SK-N-MC (cell line): ENCODE results near the gene MSMB.
A peak's percentile ranks its signal among the peaks of the same experiment; 100 is the strongest.

ENCODE experiments used
- DNase-seq: peaks from one replicate; pipeline ENCODE4 v3.0.0-alpha.2; 2011; ENCODE audit warnings: low read depth, low spot score
- H3K27ac ChIP-seq: fragments of 200-600 bp; sonication (generic); 2 replicates; pipeline ENCODE4 v1.5.1; 2016; ENCODE audit warnings: mixed run types
- H3K36me3 ChIP-seq: fragments of 200-600 bp; sonication (generic); 2 replicates; pipeline ENCODE4 v1.6.1; 2017; ENCODE audit warnings: antibody characterized with exemption, low read length, mixed read lengths; ENCODE audit not compliant: insufficient read depth
- H3K4me3 ChIP-seq: fragments of 200-600 bp; sonication (generic); 2 replicates; pipeline ENCODE4 v1.5.1; 2016
- H3K9ac ChIP-seq: fragments of 200-600 bp; sonication (generic); 2 replicates; pipeline ENCODE4 v1.8.0; 2017; ENCODE audit warnings: mixed run types, mixed read lengths; ENCODE audit not compliant: insufficient read length
- H3K9me3 ChIP-seq: fragments of 200-600 bp; sonication (generic); 2 replicates; pipeline ENCODE4 v1.6.1; 2017; ENCODE audit warnings: low read depth, mild to moderate bottlenecking, antibody characterized with exemption, low read length, moderate library complexity, mixed read lengths
- EZH2 ChIP-seq: fragments of 200-600 bp; sonication (generic); IDR thresholded peaks from one replicate; pipeline ENCODE4 v1.6.1; 2017; ENCODE audit warnings: antibody characterized with exemption
- FOXP2 ChIP-seq: optimal IDR thresholded peaks from 2 replicates; pipeline ENCODE3; 2011; ENCODE audit warnings: mild to moderate bottlenecking, moderate library complexity; ENCODE audit not compliant: insufficient read depth; ENCODE audit errors: extremely low read length, control extremely low read depth
- POLR2AphosphoS5 ChIP-seq: IDR thresholded peaks from 2 replicates; pipeline ENCODE4 v1.6.1; 2012; ENCODE audit warnings: mild to moderate bottlenecking, low read depth, low read length, borderline replicate concordance

The MSMB gene

DNA sequence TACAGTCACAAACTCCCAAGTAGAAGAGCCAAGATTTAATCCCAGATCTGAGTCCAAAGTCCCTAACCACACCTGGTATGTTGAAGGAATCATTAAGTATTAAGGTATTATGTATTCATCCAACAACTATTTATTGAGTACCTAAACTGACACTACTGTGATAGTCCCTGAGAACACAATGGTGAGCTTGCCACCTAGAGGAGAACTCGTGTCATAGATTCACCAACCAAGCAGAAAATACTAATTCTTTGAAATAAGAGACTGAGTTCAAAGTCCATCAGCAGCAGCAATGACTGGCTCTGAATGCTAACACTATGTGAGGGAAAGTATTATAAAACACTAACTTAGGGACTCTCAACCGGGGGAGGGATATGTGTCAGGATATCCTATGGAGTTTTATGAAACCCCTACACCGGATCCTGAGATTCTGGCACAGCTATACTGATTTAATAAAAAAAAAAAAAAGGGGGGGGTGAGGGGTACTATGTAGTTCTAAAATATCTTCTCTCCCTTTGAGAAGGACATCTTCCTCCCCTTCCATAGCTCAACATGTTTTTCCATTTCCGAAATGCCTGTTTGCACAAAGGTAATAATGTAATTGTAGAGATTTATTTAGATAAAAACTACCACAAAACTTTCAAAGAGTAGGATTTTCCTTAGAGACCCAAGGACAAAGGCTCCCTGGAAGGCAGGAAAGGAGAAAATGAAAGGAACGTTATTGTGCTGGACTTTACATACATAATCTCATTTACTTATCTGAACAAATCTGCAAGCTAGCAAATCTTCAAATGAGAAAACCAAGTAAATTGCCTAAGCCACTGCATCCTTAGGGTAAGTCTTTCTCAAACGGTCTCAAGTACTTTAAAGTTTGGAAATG lies 17.2 kb downstream of the MSMB start:
- peak; percentile 50 for DNase-seq
- Histone ChIP-seq H3K9ac (peak overlapping the region; percentile 89), H3K36me3 (no peaks in the 10 kb centered on the region), H3K9me3 (no peaks in the 10 kb centered on the region), H3K4me3 (peak overlapping the region; percentile 81), H3K27ac (peak overlapping the region; percentile 54; the same call in 1 of the 2 replicates)
- TF ChIP-seq POLR2AphosphoS5 (no peak), EZH2 (no peak), FOXP2 (no peak)

DNA sequence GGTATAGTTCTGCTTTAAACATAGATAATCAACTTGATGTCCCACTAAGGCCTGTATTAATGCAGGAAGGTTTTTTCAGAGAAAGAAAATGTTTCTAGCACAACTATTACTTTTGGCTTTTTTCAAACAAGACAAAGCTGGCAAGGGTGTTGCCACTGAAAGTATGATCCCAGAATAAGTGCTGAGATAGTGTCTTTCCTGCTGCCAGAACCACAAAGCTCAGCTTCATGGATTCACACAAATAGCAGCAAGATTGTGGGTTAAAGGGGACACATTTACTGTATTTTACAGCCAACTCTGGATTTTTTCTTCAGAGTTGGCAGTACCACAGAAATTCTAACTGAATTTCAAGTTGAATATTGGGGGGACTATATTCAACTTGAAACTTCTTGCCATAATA lies 20.0 kb downstream of the MSMB start:
- Histone ChIP-seq H3K36me3 (no peaks in the 10 kb centered on the region), H3K9ac (no peak overlapping the region), H3K4me3 (no peak overlapping the region), H3K27ac (no peak overlapping the region), H3K9me3 (no peaks in the 10 kb centered on the region)
- TF ChIP-seq EZH2, result no peak
- no peak for TF ChIP-seq FOXP2
- TF ChIP-seq POLR2AphosphoS5, result no peak
- DNase-seq, result no peak

- TF ChIP-seq POLR2AphosphoS5 (no peak), EZH2 (no peak), FOXP2 (no peak)
- Histone ChIP-seq H3K9me3 (no peaks in the 10 kb centered on the region), H3K36me3 (no peaks in the 10 kb centered on the region), H3K27ac (no peak overlapping the region), H3K4me3 (no peak overlapping the region), H3K9ac (no peak overlapping the region)
- DNase-seq, result no peak
Observed at GRCh38 chr10:46025406-46025805, 20.7 kb downstream of the MSMB start.

DNA sequence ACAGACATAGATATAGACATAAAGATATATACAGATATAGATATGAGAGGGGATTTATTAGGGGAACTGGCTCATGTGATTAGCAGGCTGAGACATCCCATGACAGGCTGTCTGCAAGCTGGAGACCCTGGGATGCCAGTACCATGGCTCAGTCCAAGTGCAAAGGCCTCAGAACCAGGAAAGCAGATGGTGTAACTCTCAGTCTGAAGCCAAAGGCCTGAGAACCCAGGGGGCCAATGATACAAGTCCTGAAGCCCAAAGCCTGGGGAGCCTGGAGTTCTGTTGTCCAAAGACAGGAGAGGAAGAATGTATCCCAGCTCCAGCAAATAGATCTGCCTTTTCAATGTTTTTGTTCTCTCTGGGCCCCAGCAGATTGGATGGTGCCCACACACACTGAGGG lies 21.1 kb downstream of the MSMB start:
- Histone ChIP-seq H3K9ac (no peak overlapping the region), H3K36me3 (no peaks in the 10 kb centered on the region), H3K4me3 (no peak overlapping the region), H3K9me3 (no peaks in the 10 kb centered on the region), H3K27ac (no peak overlapping the region)
- DNase-seq, result no peak
- TF ChIP-seq EZH2, result no peak
- no peak for TF ChIP-seq POLR2AphosphoS5
- TF ChIP-seq FOXP2, result no peak

DNA sequence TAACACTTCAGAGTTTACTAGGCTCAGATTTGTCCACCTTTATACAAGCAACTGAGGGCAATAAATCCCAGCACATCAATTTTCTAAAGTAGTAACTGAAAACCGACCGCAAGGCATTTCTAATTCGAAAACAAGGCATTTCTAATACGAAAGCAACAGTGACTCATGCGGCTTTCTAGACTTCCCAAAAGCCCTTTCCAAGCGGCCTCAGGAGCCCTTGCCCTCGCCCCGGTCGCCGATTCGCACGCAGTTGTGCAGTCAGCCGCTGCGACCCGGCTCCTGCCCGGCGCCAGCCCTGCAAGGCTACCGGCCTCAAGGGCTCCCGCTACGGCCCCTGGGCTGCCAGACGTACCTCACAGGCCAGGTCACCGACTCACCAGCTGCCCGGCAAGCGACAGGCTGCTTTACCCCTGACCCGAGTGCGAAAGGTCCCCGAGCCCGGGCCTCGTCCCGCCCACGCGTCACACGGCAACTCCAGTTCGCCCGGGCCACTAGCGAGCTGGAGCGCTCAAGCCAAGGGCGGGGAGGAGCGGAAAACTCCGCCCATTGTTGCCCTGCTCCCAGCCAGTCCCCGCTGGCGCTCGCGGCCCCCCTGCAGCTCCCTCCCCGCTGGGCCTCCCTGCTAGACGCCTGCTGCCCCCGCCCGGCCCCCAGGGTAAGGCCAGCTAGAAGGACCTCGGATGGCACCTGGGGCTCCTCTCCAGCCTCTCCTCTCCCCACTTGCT lies 22.9 kb downstream of the MSMB start:
- TF ChIP-seq POLR2AphosphoS5, result no peak
- TF ChIP-seq EZH2, result no peak
- TF ChIP-seq FOXP2, result no peak
- Histone ChIP-seq H3K36me3 (no peaks in the 10 kb centered on the region), H3K9me3 (no peaks in the 10 kb centered on the region), H3K4me3 (peak overlapping the region; percentile 77), H3K27ac (no peak overlapping the region), H3K9ac (peak overlapping the region; percentile 47)
- no peak for DNase-seq

DNA sequence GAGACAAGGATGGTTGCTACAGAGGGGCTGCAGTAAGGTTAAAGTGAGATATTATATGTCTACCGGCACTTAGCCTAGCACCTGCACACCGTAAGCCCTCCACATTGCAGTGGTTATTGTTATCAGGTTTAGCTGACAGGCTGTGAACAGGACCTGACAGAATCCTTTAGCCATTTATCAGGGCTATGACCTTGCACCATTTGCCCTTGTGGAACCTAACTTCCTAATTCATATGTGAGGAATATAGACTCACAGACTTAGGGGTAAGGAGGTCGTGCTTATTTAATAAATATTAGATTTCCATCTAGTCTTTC lies 25.8 kb downstream of the MSMB start:
- H3K4me3 ChIP-seq, result no peak overlapping the region
- H3K36me3 ChIP-seq, result no peaks in the 10 kb centered on the region
- TF ChIP-seq POLR2AphosphoS5 (no peak), FOXP2 (no peak), EZH2 (no peak)
- no peak for DNase-seq
- H3K27ac ChIP-seq, result no peak overlapping the region
- H3K9me3 ChIP-seq, result no peaks in the 10 kb centered on the region
- no peak overlapping the region for H3K9ac ChIP-seq

DNA sequence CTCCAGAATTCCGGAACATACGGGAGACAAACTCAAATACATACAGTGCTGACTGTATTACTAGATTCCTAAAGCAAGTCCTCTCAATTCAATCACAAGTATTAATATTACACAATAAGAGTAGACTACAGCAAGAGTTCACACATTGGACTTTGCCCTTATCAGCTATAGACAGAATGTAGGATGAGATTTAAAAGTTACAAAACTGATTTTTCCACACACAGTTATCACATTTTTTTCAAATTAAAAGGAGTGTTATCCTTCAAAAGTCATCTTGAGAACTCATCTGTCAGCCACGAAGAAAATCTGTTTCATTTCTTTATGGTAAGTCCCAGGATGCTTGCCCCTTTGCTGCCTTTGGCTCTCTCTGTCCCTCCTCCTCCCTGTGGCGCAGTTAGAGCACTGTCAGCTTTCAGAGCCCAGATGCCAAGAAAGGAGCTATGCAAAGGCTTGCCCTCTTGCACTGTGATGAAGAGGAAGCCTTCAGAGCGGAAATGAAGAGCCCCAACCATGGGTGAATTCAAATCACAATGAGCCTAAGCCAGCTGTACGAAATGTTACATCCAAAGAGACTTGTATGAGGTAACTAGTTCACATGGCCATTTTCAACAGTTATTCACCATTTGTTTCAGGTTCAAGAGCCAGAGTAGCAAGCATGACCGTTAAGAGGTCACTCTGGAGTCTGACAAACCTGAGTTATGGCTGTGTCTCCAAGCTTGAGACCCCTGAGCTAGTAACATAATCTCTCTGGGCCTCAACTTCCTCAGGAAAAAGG lies 26.3 kb downstream of the MSMB start:
- H3K9ac ChIP-seq, result no peak overlapping the region
- no peak for DNase-seq
- no peak for TF ChIP-seq FOXP2
- TF ChIP-seq EZH2, result no peak
- TF ChIP-seq POLR2AphosphoS5, result no peak
- H3K27ac ChIP-seq, result no peak overlapping the region
- H3K9me3 ChIP-seq, result no peaks in the 10 kb centered on the region
- no peaks in the 10 kb centered on the region for H3K36me3 ChIP-seq
- no peak overlapping the region for H3K4me3 ChIP-seq

DNA sequence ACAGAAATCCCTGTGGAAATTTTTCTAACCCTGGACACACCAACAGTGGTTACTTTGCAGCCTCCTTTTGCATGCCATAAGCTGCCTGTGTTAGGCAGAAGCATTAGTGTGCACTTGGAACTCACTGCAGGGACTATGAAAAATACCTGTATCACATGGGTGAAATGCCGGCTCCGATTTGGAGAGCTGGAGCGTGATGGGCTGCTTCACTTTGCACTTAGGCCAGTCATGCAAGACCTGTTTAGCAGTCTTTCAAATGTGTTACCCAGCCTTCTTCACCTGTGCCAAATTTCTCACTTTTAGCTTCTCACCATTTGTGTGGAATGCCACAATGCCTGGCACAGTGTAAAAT lies 26.9 kb downstream of the MSMB start:
- no peak overlapping the region for H3K4me3 ChIP-seq
- DNase-seq, result no peak
- no peak overlapping the region for H3K27ac ChIP-seq
- H3K36me3 ChIP-seq, result peaks cover 4% of the 10 kb centered on the region; the same call in 1 of the 2 replicates
- TF ChIP-seq EZH2 (no peak), FOXP2 (no peak), POLR2AphosphoS5 (no peak)
- H3K9me3 ChIP-seq, result no peaks in the 10 kb centered on the region
- H3K9ac ChIP-seq, result no peak overlapping the region
